HG02798 (cell line): ENCODE results near the gene SFT2D1.
"Not testable (repeated sequence)": the region's sequence is repeated elsewhere in the genome, so short reads cannot be mapped to it uniquely, and the experiment has no call there.

Experiments used
- ATAC-seq: cut with Tn5 transposase; IDR thresholded peaks from one replicate; pipeline ENCODE4 v1.9.1; 2021; ENCODE audit warnings: mild to moderate bottlenecking; ENCODE audit not compliant: unreplicated experiment, poor library complexity

Gene SFT2D1

DNA sequence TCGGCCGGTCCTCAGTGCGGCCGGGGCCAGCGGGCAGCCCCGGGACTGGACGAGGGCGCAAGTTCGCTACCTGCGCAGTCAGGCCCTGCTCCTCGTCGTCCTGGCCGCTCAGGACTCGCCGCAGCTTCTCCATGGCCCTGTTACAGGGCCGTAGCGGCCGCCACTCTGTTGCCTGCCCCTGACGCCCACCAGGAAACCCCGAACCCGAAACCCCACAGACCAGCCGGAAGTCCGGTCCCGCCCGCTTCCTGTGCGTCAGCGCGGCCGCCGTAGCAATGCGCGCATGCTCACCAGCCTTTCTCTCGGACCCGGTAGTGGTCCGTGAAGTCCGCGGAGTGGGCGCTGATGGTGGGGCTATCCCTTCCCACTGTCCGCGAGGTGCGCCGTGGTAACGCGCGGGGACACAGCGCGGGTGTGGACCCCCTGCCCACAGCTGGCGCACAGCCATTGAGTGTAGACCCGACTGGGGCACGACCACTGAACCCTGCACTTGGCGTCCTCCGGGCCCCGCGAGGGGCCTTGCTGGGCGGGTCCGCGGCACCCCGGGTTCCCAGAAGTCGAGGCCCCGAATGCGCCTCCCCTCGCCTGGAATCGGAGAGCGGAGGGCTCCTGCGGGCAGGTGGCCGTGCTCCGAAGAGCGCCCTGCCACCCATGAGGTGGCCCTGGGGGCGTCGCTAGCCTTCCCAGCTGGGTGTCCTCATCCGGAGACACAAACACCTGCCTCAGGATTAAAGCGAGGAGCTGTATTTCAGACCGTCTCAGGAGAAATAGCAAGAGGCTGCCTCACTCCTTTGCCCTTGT lies at the start of gene SFT2D1:
TSS of gene SFT2D1 (minus strand) at position 197 of the 801 bp plus-strand sequence. CDS start at position 133, 64 bp downstream.
- peak; percentile 95 for ATAC-seq

DNA sequence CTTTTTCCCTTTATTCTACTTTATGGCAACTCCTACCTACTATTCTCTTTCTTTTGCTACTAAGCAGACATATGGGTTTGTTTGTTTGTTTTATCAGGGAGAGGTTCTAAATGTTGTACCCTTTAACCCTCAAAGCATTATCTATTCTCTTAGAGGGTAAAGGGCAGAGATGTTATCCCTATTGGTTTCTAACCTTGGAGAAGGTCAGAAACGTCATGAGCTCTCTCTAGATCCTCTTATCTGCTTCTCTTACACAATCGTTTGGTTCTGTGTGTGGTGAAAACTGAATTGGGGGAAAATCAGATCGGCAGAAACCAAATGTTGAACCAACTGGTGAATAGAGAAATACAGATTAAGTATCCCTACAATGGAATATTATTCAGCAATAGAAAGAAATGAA lies 46.8 kb upstream of the SFT2D1 start:
- no peak for ATAC-seq

DNA sequence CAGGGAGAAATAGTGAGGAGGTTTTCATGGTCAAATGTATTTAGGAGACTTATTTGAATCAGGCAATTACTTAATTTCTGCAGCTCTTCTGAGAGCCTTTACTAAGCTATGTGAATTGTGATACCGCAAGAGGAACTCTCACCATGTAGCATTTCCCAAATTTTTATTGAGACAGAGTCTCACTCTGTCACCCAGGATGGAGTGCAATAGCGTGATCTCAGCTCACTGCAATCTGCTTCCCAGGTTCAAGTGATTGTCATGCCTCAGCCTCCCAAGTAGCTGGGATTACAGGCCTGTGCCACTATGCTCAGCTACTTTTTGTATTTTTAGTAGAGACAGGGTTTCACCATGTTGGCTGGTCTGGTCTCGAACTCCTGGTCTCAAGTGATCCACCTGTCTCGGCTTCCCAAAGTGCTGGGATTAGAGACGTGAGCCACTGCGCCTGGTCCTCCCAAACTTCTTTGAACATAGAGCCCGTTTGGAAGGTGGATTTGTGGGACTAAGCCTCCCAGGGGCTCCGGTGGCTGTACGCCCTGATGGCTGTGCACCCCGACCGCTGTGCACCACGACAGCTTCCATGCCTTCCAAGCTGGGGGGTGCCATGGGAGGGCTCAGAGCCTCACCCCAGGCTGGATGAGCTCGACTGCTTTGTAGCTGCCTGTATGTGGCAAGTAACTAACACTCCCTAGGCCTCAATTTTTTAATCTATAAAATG lies 46.1 kb upstream of the SFT2D1 start:
- no peak for ATAC-seq

DNA sequence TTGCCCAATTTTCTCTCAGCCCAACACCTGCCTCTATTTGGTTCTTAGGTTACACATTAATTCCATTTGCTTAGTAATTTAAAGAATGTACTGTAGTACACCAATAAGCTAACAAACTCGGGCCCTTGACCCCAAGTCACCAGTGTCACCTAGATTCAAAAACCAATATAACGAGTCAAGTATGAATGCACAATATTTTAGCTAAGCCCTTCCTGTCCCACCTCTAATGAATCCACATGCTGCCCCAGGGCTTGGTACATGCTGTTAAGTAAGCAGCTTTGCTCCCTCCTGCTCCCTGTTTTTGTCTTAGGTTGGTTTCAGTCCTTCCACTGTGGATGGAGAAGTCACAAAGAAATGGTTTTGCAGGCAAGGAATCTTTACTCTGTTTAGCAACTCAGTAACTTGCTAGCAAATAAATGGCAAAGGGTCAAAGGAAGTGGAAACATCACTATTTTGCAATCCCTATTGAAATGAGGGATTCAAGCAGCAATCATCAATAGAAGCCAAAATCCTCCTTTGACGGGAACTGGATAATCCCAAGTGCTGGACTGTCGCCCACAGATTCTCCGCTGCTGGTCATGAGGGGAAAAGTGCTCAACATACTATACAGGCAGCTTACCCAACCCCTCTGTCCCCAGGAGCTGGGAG lies 45.4 kb upstream of the SFT2D1 start:
- ATAC-seq, result no peak

DNA sequence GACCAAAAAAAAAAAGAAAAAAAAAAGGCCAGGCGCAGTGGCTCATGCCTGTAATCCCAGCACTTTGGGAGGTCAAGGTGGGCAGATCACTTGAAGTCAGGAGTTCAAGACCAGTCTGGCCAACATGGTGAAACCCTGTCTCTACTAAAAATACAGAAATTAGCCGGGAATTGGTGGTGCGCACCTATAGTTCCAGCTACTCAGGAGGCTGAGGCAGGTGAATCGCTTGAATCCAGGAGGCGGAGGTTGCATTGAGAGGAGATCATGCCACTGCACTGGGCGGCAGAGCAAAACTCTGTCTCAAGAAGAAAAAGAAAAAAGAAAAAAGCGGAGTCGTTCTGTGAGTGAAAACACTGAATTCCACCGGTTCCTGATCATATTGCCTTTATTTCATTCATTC lies 44.8 kb upstream of the SFT2D1 start:
- not testable (repeated sequence) for ATAC-seq

DNA sequence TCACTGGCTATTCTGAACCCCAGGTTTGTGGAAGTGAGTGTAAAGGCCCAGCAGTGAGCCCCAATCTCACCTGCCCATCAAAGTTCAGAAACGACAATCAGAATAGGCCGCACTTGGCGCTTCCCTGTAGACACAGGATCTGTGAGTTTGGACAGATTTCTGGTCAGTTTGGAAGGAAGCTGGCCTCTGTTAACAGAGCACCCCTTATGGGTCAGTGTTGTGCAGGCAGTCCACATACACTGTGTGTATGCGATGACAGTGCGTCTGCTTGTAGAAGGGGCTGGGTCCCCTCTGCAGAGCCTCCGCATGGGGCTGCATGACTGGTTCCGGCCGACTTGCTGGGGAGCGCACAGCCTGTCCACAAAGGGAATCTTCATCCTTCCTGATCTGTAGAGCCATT lies 43.8 kb upstream of the SFT2D1 start:
- ATAC-seq, result no peak

DNA sequence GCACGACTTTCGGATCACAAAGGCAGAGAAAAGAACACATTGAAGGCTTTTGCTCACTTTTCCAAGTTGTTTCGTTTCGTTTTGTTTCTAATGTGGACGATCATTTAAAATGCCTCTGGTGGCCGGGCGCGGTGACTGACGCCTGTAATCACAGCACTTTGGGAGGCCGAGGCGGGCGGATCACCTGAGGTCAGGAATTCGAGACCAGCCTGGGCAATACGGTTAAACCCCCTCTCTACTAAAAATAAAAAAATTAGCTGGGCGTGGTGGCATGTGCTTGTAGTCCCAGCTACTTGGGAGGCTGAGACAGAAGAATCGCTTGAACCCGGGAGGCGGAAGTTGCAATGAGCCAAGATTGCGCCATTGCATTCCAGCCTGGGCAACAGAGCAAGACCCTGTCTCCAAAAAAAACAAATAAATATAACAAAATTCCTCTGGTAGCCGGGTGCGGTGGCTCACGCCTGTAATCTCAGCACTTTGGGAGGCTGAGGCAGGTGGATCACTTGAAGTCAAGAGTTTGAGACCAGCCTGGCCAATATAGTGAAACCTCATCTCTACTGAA lies 41.5 kb upstream of the SFT2D1 start:
- ATAC-seq, result not testable (repeated sequence)

DNA sequence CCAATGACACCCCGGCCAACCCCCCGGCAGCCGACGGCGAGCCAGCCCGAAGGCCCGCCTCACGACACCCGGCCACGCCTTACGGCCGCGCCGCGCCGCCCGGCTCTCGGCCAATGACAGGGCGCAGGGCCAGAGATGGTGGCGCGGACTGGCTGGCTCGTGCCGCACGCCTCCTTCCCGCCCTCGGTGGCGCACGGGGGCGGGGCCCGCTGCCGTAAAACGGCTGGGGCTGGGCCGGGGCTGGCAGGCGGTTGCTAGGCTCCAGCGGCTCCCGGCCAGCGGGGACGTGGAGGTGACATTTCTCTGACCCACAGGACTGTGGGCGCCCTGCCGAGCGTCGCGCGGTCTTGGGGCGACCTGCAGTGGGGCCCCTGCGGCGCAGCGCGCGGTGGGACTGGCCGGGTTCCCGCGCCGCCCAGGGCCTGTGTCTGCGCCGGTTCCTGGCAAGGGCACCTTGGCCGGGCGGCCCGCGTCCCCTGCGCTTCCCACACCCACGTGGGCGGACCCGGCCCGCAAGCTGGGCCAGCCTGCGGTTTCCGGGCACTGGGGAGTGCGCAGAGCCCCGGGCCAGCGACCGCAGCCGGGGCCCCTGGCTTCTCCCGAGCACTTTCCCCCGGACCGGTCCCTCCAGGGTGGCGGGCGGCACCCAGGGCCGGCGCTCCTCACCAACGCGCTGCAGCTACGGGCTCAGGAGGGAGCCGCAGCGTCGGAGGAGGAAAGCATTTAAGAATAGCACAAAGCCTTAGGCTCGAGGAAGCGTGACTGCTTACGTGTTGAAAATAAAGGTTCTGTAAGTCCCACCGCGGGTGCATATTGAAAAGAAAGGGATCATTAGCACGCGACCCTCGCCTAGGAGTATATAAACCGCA lies 40.8 kb upstream of the SFT2D1 start, which contains the start of gene MPC1:
TSS of gene MPC1 (minus strand) at position 8 of the 869 bp plus-strand sequence. CDS start 64 bp downstream, outside the sequence.
- ATAC-seq, result peak; percentile 93

DNA sequence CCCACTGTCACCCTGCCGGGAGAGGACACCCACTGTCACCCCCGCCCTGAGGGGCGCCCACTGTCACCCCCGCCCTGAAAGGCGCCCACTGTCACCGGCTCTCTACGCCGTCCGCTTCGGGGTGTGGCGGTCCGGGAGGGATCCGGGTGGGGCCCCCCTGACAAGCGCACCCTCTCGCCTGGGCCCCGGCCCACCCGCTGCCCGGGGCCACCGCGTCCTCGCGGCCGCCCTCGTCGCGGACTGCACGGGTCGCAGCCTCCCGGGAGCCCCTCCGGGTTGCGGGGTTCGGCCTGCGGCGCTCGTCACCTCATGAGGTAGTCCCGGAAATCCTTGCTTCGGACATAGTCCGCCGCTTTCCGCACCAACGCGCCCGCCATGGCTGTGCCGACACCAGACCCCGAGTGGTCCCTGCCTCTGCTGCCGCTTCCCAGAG lies 40.2 kb upstream of the SFT2D1 start:
- peak; percentile 8 for ATAC-seq

DNA sequence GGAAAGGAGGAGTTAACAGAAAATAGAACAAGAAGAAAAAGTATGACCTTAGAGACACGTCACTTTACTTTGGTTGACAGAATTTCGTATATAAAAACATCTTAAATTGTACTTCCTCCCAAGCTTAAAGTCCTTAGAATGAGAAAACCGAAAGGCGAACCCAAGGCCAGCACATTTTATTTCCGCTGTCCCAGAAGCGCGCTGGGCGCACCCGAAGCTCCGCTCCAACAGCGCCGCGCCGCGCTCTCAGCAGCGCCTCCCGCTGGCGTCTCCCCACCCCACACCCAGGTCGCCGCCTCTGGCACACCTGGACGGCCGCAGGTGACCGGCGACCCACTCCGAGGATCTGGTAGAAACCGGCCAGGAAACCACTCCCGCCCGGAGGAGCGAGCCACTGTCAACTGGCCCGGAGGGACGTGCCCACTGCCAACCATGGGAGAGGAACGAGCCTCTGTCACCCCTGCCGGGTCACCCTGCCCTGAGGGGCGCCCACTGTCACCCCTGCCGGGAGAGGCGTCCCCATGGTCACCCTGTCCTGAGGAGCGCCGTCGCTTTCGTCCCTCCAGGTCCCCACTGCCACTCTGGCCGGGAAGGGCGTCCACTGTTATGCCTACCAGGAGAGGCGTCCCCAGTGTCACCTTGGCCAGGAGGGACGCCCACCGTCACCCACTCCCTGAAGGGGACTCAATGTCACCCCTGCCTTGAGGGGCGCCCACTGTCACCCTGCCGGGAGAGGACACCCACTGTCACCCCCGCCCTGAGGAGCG lies 39.6 kb upstream of the SFT2D1 start:
- ATAC-seq, result peak; percentile 51

DNA sequence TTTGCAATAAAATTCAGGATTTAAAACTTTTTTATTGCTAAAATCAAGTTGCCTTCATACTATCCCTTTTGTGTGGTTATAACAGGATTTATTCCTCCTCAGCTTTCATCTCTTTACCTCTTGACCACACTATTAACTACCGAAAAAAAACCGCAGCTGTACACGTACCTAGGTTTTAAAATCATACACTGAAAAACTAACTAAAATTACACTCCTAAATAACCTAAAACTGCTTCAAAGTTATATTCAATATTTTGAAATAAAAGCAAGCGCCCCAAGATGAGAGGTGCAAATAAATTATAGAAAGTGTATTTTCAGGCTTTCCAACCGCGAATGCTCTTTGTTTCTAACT lies 39.0 kb upstream of the SFT2D1 start:
- ATAC-seq, result no peak

DNA sequence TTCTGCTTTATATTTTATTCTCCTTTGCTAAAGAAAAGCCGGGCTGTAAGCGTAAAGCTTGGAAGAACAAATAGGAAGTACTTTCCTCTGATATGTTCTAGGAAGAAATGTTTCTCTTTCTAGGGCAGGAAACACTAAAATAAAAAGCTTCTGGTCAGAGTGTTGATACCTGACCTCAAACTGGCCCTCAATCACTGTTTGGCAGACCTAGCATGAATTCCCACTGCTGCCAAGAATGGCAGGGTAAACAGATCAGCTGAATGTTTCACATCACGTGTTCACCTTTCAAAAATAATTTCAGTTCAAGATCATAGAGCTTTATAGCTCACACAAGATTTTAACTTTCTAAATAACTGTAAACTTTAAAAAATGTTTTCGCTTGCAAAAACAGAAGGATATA lies 37.5 kb upstream of the SFT2D1 start:
- no peak for ATAC-seq

DNA sequence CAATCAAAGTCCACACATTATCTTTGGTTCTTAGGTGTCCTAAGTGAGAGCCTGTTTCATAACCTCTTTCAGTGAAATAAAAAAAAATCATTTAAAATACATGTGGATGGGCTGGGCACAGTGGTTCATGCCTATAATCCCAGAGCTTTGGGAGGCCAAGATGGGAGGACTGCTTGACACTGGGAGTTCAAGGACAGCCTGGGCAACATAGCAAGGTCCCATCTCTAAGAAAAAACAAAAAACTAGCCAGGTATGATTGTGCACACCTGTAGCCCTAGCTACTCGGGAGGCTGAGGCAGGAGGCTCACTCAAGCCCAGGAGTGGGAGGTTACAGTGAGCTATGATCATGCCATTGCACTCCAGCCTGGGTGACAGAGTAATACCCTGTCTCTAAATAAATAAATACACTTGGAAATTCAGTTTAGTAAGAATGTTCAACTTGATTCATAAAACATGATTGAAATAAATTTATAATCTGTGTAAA lies 36.8 kb upstream of the SFT2D1 start:
- no peak for ATAC-seq

DNA sequence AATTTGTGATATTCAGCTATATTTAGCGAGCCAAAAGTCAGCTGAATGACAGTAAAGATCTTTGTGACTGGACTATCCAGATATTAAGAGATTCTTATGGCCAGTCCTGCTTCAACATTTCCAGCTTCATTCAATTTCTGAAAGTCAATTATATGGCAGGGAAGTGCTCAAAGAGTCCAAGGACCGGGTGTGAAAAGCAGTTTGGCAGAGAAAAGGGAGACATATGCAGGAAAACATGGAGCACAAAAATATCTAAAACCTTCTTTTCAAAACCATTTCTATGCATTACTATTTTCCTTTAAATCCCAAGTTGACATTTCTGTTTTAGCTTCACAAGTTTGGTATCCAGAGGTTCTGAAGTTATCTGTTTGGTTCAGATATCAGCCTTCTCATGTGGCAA lies 35.4 kb upstream of the SFT2D1 start:
- ATAC-seq, result no peak

DNA sequence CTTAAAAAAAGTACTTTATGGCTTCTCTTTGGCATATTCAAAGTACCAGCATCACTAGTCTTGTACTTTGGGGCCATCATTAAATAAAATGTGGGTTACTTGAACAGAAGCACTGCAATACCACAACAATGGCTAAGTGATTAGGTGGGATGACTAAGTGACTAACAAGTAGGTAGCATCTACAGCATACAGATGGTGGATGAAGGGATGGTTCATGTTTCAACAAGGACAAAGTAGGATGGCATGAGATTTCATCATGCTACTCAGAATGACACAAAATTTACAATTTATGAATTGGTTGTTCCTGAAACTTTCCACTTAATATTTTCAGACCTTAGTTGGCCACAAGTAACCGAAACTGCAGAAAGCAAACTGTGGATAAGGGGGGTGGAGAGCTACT lies 32.7 kb upstream of the SFT2D1 start:
- no peak for ATAC-seq

DNA sequence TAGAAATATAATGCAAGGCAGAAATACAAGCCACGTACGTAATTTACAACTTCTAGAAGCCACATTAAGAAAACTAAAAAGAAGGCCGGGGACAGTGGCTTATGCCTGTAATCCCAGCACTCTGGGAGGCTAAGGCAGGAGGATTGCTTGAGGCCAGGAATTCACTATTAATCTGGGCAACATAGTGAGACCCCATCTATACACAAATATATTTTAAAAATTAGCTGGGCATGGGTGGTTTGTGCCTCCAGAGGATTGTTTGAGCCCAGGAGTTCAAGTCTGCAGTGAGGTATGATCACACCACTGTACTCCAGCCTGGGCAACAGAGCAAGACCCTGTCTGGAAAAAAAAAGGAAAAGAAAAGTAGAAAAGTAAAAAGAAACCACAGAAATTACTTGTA lies 28.1 kb upstream of the SFT2D1 start:
- ATAC-seq, result no peak

DNA sequence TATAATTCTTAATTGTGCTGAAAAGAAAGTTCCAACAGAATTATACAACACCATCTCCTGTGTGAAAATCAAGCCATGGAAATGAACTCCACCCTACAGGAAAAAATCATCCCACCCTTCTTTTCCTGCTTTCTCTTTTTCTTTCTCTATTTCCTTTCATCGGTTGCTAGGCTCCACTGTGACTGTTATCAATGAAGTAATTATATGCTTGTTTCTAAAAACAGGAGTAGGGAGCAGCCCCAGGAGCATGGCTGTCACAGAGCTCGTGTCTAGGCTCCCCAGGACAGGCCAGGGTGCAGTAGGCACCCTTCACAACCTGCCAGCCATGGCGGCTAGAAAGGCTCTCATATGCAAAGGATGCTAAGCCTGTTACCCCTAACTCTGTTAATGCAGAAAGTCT lies 27.4 kb upstream of the SFT2D1 start:
- ATAC-seq, result no peak

DNA sequence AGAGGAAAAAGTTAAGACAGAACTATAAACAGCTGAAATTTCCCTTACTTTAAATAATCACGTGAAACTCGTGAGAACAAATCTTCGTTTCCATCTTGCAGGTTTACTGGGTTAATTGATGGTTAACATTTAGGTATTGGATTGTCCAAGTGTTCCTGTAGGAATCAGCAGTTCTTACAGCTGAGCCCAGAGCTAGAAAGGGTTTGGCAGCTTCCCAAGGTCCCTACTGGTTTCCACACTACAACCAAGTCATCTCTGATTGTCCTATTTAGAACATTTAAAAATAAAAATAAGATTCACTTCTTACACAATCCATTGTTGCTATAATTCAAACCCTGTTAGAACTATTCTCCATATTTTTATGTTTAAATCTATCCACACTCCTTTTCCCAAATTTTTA lies 24.6 kb upstream of the SFT2D1 start:
- ATAC-seq, result no peak

DNA sequence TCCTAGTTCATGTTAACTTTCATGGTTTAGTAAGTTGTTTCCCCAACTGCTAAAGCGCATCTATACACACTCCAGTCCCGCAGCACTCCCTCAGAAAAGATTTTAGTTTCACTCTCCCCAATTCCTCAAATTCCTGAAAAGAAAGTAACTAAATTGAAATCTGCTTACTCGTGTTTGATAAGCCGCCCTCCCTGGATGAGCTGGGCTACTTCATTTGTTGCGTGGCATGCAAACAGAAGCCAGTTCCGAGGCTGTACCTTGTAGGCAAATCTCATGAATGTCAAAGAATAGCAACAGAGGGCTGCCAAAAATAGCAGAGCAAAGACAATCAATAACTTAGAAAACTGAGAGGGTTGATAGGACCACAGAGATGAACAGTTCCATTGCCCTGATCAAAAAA lies 23.5 kb upstream of the SFT2D1 start:
- ATAC-seq, result no peak
